ENCODE data around the gene PKMYT1. TPM values are rescaled to one million over a fixed set of nuclear protein-coding genes. Genes with fewer than 3 reads are reported as not detected.

The PKMYT1 gene
- total RNA-seq (100 to 1,000 TPM in 1 of 2 donors, 10 to 100 TPM in 1; 76.4 to 146 TPM), polyA plus RNA-seq (ENCODE audit: insufficient read depth, low read depth, low replicate concordance) (119 TPM)
- long read RNA-seq, donor 1, partial matches to known transcripts, result 6 of 10 reads
- long read RNA-seq, donor 1, other reads (novel, unspliced or antisense), result 0 of 10 reads
- long read RNA-seq, donor 2, partial matches to known transcripts, result 0 of 2 reads
- long read RNA-seq, donor 2, other reads (novel, unspliced or antisense), result 0 of 2 reads

DNA sequence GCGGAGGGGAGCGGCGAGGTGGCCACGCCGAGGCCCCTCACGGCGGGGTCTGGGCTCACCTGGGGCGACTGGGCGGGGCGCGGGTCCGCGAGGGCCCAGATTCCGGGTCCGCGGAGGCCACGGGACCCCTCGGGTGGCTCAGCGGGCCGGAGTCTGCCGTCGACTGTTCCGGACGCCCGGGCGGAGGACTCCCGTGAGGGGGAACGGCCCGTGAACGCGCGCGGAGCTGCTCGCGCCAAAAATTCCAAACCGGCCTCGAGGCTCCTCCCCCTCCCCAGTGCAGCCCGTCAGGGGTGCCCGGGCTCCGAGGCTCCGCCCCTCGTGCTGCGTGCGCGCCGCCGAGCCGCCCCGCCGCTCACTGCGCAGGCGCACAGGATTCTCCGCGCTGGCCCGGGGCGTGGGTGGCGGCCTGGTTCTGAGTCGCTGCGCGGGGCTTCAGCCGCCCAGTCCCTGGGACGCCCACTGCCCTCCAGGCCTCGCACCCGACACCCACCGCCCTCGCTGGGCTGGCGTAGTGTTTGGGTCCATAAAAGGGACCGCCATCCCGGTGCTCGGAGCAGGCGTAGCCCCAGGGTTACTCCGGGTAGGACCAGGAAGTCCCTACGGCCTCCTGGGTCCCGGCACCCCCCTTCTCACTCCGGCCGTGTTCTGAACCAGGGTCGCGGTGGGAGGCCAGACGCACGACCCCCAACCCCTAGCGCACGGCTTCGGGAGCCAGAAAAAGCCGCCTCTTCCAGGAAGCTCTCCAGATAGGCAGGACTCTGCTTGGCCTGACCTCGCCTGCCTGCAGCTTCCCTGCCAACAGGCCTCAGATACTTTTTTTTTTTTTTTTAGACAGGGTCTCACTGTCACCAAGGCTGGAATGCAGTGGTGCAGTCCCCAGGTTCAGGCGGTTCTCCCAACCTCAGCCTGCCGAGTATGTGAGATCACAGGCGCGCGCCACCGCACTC, at the start of gene PKMYT1:
PKMYT1 (minus strand) TSS at position 220 of the 950 bp plus-strand sequence. CDS start 789 bp downstream, outside the sequence.
- Histone ChIP-seq H3K27ac (peak within 1 kb of the TSS; percentile 34 to 89), H3K27me3 (no peaks in the 10 kb centered on the region), H3K36me3 (ENCODE audit: low read depth, missing control alignments) (no peaks in the 10 kb centered on the region), H3K4me3 (peak within 1 kb of the TSS; percentile 76 to 77), H3K9me3 (no peaks in the 10 kb centered on the region), H3K4me1 (peaks cover 26% of the 10 kb centered on the region)
- intact Hi-C loops (cut with DNase I; ENCODE audit: low total_unique reads), result no loop called here
- DNase-seq, result peak; percentile 90
- 5 to 10% methylated on average over 20 to 73 of the region's 91 CpGs for WGBS, 2 donors
- TF ChIP-seq POLR2A (IDR thresholded peaks at IDR 0.05), result no peak

DNA sequence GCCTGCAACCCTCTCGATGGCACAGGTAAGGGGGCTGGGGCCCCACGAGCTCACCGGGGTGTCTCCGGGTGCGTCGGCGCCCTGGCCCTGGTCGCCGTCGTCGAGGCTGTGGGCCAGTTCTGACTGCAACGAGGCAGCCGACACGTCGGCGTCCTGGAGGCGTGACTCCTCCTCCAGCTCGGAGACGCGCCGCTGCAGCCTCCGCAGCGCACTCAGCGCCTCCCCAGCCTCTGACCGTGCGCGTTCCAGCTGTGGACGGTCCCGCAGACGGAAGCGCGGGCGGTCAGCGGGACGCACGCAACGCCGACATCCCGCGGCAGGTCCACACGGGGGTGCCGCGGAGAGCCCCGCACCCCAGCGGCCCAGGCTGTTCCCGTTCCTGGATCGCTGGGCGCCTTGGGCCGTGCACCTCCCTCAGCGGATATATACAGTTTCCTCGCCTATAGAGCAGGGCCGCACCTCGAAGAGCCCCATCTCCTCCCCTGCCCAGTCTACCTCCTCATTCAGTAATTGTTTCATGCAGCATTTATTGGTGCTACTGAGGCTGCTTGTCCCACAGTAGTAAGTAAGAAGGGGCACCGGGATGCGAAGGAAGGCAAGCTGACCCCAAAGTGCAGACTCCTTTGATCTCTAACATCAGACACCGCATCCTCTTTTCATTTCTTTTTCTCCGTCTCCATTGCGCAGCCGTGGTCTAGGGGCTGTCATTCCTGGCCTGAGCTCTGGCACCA, 49.4 kb upstream of the PKMYT1 start:
- DNase-seq, result no peak
- intact Hi-C loops (cut with DNase I; ENCODE audit: low total_unique reads), result no loop called here
- H3K27ac ChIP-seq, result no peak overlapping the region
- H3K9me3 ChIP-seq, result no peaks in the 10 kb centered on the region
- H3K4me1 ChIP-seq, result no peaks in the 10 kb centered on the region
- H3K27me3 ChIP-seq, result no peaks in the 10 kb centered on the region
- TF ChIP-seq POLR2A (IDR thresholded peaks at IDR 0.05) (no peak), CTCF (IDR thresholded peaks at IDR 0.05) (no peak)
- whole genome bisulfite sequencing, 2 donors, result 12 to 18% methylated on average over 31 to 33 of the region's 59 CpGs
- no peak overlapping the region for H3K4me3 ChIP-seq
- H3K36me3 ChIP-seq (ENCODE audit: low read depth, missing control alignments), result no peaks in the 10 kb centered on the region

DNA sequence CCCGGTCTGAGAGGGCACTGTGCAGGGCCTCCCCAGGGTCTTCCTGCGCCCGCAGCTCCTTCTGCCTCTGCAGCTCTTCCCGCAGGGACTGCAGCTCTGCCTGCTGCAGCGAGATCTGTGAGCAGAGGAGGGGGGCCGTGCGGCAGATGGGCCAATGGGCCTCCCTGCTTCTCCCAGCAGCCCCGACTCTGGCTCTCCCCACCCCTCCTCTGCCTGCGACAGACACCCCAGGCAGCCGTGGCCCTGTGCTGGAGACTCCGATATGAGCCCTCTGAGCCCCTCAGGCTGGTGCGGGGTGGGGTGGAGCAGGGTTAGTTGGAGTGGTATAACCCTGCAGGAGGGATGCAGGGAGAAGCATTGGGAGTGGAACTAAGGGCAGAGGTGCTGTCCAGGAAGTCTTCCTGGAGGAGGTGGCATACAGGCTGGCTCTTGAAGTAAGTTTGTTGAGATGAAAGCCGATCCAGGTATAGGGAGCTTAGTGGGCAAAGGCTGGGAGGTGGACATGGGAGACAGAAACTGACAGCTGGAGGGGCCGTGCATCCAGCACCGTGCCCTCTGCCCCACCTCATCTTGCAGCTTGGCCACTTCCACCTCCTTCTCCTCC, 48.6 kb upstream of the PKMYT1 start:
- H3K27me3 ChIP-seq, result no peaks in the 10 kb centered on the region
- WGBS, 2 donors, result 23 to 41% methylated on average over 8 to 15 of the region's 15 CpGs
- no peak for TF ChIP-seq POLR2A (IDR thresholded peaks at IDR 0.05)
- no peak for TF ChIP-seq CTCF (IDR thresholded peaks at IDR 0.05)
- H3K27ac ChIP-seq, result no peak overlapping the region
- H3K4me3 ChIP-seq, result peak overlapping the region in 1 of 2 donors; percentile 9
- H3K36me3 ChIP-seq (ENCODE audit: low read depth, missing control alignments), result no peaks in the 10 kb centered on the region
- no peaks in the 10 kb centered on the region for H3K9me3 ChIP-seq
- DNase-seq, result no peak
- intact Hi-C loops (cut with DNase I; ENCODE audit: low total_unique reads), result no loop called here
- H3K4me1 ChIP-seq, result no peaks in the 10 kb centered on the region

- TF ChIP-seq POLR2A (IDR thresholded peaks at IDR 0.05), result no peak
- peak in 2 of 3 experiments; percentile 50 to 71 for TF ChIP-seq CTCF (IDR thresholded peaks at IDR 0.05)
- Histone ChIP-seq H3K27me3 (no peaks in the 10 kb centered on the region), H3K9me3 (no peaks in the 10 kb centered on the region), H3K27ac (no peak overlapping the region), H3K4me1 (peaks cover 5% of the 10 kb centered on the region), H3K4me3 (peak overlapping the region in 1 of 2 donors; percentile 9), H3K36me3 (ENCODE audit: low read depth, missing control alignments) (no peaks in the 10 kb centered on the region)
- intact Hi-C loops (cut with DNase I; ENCODE audit: low total_unique reads), result no loop called here
- 30 to 33% methylated on average over 2 to 51 of the region's 58 CpGs for WGBS, 2 donors
- peak; percentile 88 for DNase-seq
Measured at GRCh38 chr16:3027983-3028715, 47.9 kb upstream of the PKMYT1 start.

Data from testis (tissue), 5 donors.